Left ventricle myocardium inferior (tissue), 1 donor: Measurements from ENCODE around the gene KCND3. TPM values are rescaled to one million over a fixed set of nuclear protein-coding genes. Genes with fewer than 3 reads are reported as not detected.

Source experiments
- DNase-seq: peaks from one replicate; pipeline ENCODE4 v3.0.0-alpha.2; 2020
- H3K27ac ChIP-seq: fragments of 200-600 bp; replicated peaks from 2 replicates; pipeline ENCODE4 v1.8.0; 2021
- H3K27me3 ChIP-seq: fragments of 200-600 bp; 2 replicates; pipeline ENCODE4 v1.8.0; 2021; ENCODE audit warnings: low read depth
- H3K36me3 ChIP-seq: fragments of 200-600 bp; 2 replicates; pipeline ENCODE4 v1.8.0; 2021
- H3K4me1 ChIP-seq: fragments of 200-600 bp; 2 replicates; pipeline ENCODE4 v1.8.0; 2021
- H3K4me3 ChIP-seq: fragments of 200-600 bp; 2 replicates; pipeline ENCODE4 v1.8.0; 2021; ENCODE audit warnings: mild to moderate bottlenecking, moderate library complexity
- H3K9me3 ChIP-seq: fragments of 200-600 bp; replicated peaks from 2 replicates; pipeline ENCODE4 v1.8.0; 2021
- CTCF ChIP-seq: fragments of 200-600 bp; IDR thresholded peaks from 2 replicates; pipeline ENCODE4 v1.8.0; 2021; ENCODE audit warnings: antibody characterized with exemption, mild to moderate bottlenecking, borderline replicate concordance
- intact Hi-C: fragments of 100-400 bp; cut with micrococcal nuclease; formaldehyde crosslinking; loops from one replicate; pipeline ENCODE4 v1.11.0; 2022
- total RNA-seq: library from RNA; stranded (reverse); fragmentation: NEBNext Ultra II Directional; extraction: Animal tissue kit (Norgen Biotek cat#: 25700); gene quantifications from one replicate; pipeline ENCODE4 v1.2.1, GENCODE V29; 2021
- donor health status: DM: no; HTN: yes; CAD: no; lungs with severe emphysema.

KCND3 gene
- total RNA-seq, 1 donor from 2014 or later = 19.2 TPM

- Histone ChIP-seq H3K4me3 (no peak overlapping the region), H3K4me1 (peaks cover 16% of the 10 kb centered on the region), H3K27ac (no peak overlapping the region), H3K36me3 (no peaks in the 10 kb centered on the region), H3K9me3 (no peaks in the 10 kb centered on the region), H3K27me3 (no peaks in the 10 kb centered on the region)
- no peak for TF ChIP-seq CTCF
- intact Hi-C loops = no loop called here
- no peak for DNase-seq
Observed at GRCh38 chr1:111825217-111825616, 164.3 kb downstream of the KCND3 start.

GRCh38 chr1:111822138-111822537, 167.3 kb downstream of the KCND3 start:
- no peak for TF ChIP-seq CTCF
- H3K36me3 ChIP-seq = no peaks in the 10 kb centered on the region
- no peaks in the 10 kb centered on the region for H3K27me3 ChIP-seq
- DNase-seq = no peak
- no peaks in the 10 kb centered on the region for H3K9me3 ChIP-seq
- H3K27ac ChIP-seq = no peak overlapping the region
- peaks cover under 1% of the 10 kb centered on the region for H3K4me1 ChIP-seq
- H3K4me3 ChIP-seq = no peak overlapping the region
- intact Hi-C loops = no loop called here

GRCh38 chr1:111821121-111821745, 168.2 kb downstream of the KCND3 start:
- Histone ChIP-seq H3K36me3 (no peaks in the 10 kb centered on the region), H3K9me3 (no peaks in the 10 kb centered on the region), H3K27me3 (no peaks in the 10 kb centered on the region), H3K4me3 (no peak overlapping the region), H3K4me1 (no peaks in the 10 kb centered on the region), H3K27ac (no peak overlapping the region)
- intact Hi-C loops = no loop called here
- no peak for TF ChIP-seq CTCF
- DNase-seq = no peak

- no peak for TF ChIP-seq CTCF
- no peak for DNase-seq
- intact Hi-C loops = no loop called here
- no peak overlapping the region for H3K27ac ChIP-seq
- no peaks in the 10 kb centered on the region for H3K27me3 ChIP-seq
- no peaks in the 10 kb centered on the region for H3K9me3 ChIP-seq
- no peak overlapping the region for H3K4me3 ChIP-seq
- peaks cover 2% of the 10 kb centered on the region for H3K4me1 ChIP-seq
- no peaks in the 10 kb centered on the region for H3K36me3 ChIP-seq
Observed at GRCh38 chr1:111819566-111820263, 169.8 kb downstream of the KCND3 start.

GRCh38 chr1:111818546-111818945, 170.9 kb downstream of the KCND3 start:
- Histone ChIP-seq H3K4me1 (peaks cover 7% of the 10 kb centered on the region), H3K4me3 (no peak overlapping the region), H3K9me3 (no peaks in the 10 kb centered on the region), H3K27me3 (no peaks in the 10 kb centered on the region), H3K36me3 (no peaks in the 10 kb centered on the region), H3K27ac (no peak overlapping the region)
- no peak for DNase-seq
- TF ChIP-seq CTCF = no peak
- intact Hi-C loops = no loop called here
